ENCODE data around the gene POMP. TPM values are rescaled to one million over a fixed set of nuclear protein-coding genes. Genes with fewer than 3 reads are reported as not detected.
"Not testable (repeated sequence)": the region's sequence is repeated elsewhere in the genome, so short reads cannot be mapped to it uniquely, and the experiment has no call there.

The POMP gene
- total RNA-seq, 4 donors from 2014 or later, result 162 to 188 (median 176) TPM

DNA sequence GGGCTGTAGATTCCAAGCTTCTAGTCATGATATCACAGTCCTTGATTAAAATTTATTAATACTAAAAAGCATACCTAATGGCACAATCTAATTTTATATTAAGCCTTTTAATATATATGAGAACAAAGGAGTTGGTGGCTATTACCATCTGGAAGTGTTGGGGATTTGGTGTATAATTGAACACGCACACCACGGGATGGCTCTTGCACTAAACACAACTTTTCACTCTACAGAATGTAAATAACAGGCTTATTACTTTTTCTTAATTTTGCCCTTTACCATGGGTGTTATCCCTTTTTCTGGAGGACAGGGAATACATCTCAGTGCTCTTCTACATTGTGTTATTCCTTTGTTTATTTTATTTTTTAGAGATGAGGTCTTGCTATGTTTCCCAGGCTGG is 21.6 kb downstream of the POMP start:
- H3K4me1 ChIP-seq, result no peaks in the 10 kb centered on the region
- no peaks in the 10 kb centered on the region for H3K9me3 ChIP-seq
- in situ Hi-C loops (cut with MboI; ENCODE audit: low sequenced_read_pairs in 4 of 4) (no loop called here), intact Hi-C loops (cut with DNase I; ENCODE audit: low total_unique reads) (no loop called here)
- H3K4me3 ChIP-seq, result no peak overlapping the region
- H3K27ac ChIP-seq, result no peak overlapping the region
- ATAC-seq, result no peak
- no peak for DNase-seq
- H3K27me3 ChIP-seq, result no peaks in the 10 kb centered on the region
- TF ChIP-seq POLR2A (IDR thresholded peaks at IDR 0.05), result no peak
- TF ChIP-seq, protein P1, sequence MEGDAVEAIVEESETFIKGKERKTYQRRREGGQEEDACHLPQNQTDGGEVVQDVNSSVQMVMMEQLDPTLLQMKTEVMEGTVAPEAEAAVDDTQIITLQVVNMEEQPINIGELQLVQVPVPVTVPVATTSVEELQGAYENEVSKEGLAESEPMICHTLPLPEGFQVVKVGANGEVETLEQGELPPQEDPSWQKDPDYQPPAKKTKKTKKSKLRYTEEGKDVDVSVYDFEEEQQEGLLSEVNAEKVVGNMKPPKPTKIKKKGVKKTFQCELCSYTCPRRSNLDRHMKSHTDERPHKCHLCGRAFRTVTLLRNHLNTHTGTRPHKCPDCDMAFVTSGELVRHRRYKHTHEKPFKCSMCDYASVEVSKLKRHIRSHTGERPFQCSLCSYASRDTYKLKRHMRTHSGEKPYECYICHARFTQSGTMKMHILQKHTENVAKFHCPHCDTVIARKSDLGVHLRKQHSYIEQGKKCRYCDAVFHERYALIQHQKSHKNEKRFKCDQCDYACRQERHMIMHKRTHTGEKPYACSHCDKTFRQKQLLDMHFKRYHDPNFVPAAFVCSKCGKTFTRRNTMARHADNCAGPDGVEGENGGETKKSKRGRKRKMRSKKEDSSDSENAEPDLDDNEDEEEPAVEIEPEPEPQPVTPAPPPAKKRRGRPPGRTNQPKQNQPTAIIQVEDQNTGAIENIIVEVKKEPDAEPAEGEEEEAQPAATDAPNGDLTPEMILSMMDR (IDR thresholded peaks at IDR 0.05 in 4 of 5, conservative IDR thresholded peaks at IDR 0.05 in 1 of 5), result no peak
- H3K36me3 ChIP-seq, result peaks cover 0 to 48% of the 10 kb centered on the region in 2 donors

DNA sequence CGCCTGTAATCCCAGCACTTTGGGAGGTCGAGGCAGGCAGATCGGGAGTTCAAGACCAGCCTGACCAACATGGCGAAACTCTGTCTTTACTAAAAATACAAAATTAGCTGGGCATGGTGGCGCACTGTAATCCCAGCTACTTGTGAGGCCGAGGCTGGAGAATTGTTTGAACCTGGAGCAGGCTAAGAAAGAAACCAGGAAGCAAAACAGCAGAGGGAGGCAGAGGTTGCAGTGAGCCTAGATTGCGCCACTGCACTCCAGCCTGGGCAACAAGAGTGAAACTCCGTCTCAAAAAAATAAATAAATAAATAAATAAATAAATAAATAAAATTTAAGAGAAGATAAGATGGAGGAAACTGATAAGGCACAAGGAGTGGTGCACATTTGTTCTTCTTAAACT is 24.2 kb downstream of the POMP start:
- ATAC-seq; H3K4me3 ChIP-seq; H3K9me3 ChIP-seq; intact Hi-C loops (cut with DNase I; ENCODE audit: low total_unique reads); H3K27ac ChIP-seq; H3K4me1 ChIP-seq; DNase-seq; in situ Hi-C loops (cut with MboI; ENCODE audit: low sequenced_read_pairs in 4 of 4); H3K27me3 ChIP-seq: not testable (repeated sequence)
- H3K36me3 ChIP-seq, result peaks cover 0 to 22% of the 10 kb centered on the region in 2 donors

DNA sequence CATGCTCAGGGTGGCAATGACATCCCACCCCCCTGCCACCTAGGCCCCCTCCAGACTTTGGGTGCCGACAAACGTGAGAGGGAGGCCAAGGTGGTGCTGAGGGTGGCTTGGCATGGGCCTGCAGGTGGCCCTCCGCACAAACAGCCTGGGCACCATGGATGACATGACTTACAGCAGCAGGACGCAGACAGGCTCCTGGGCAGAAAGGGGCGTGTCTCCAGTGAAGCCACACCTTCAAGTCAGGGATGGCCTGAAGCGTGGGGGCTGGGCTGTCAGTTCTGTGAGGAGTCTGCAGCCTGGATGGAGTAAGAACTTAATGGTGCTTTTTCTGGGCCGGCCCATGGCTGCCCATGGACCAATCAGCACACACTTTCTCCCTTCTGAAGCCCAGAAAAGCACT is 25.3 kb downstream of the POMP start:
- Histone ChIP-seq H3K4me3 (no peak overlapping the region), H3K27ac (no peak overlapping the region), H3K36me3 (peaks cover 0 to 12% of the 10 kb centered on the region in 2 donors), H3K9me3 (no peaks in the 10 kb centered on the region), H3K4me1 (no peaks in the 10 kb centered on the region), H3K27me3 (no peaks in the 10 kb centered on the region)
- DNase-seq (no peak), ATAC-seq (peak in 1 of 2 donors; percentile 18)
- no peak for TF ChIP-seq POLR2A (IDR thresholded peaks at IDR 0.05)
- TF ChIP-seq, protein P1 (IDR thresholded peaks at IDR 0.05 in 4 of 5, conservative IDR thresholded peaks at IDR 0.05 in 1 of 5), result no peak
- intact Hi-C loops (cut with DNase I; ENCODE audit: low total_unique reads) (no loop called here), in situ Hi-C loops (cut with MboI; ENCODE audit: low sequenced_read_pairs in 4 of 4) (no loop called here)

DNA sequence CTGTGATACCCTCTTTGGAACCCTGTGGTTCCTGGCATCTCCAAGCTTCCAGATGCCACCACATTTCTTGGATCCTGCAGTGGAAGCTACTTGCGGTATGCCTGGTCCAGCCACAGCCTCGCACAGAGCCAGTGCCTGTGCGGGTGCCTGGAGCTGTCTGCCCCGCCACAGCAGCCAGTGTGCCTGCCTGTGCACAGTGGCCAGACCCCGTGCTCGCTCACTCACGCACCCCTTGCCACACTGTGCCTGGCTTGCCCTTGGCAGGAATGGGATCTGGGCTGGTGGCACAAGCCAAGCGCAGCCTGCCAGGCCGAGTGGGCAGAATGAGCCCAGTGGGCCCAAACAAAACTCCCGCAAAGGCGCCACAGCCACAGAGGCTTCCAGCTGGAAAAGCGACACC is 26.2 kb downstream of the POMP start:
- DNase-seq, result no peak
- TF ChIP-seq, protein P1 (IDR thresholded peaks at IDR 0.05 in 4 of 5, conservative IDR thresholded peaks at IDR 0.05 in 1 of 5), result no peak
- no peak overlapping the region for H3K4me3 ChIP-seq
- in situ Hi-C loops (cut with MboI; ENCODE audit: low sequenced_read_pairs in 4 of 4) (no loop called here), intact Hi-C loops (cut with DNase I; ENCODE audit: low total_unique reads) (no loop called here)
- no peaks in the 10 kb centered on the region for H3K4me1 ChIP-seq
- no peak overlapping the region for H3K27ac ChIP-seq
- H3K9me3 ChIP-seq, result no peaks in the 10 kb centered on the region
- no peak for ATAC-seq
- peaks cover 0 to 3% of the 10 kb centered on the region in 2 donors for H3K36me3 ChIP-seq
- H3K27me3 ChIP-seq, result no peaks in the 10 kb centered on the region

DNA sequence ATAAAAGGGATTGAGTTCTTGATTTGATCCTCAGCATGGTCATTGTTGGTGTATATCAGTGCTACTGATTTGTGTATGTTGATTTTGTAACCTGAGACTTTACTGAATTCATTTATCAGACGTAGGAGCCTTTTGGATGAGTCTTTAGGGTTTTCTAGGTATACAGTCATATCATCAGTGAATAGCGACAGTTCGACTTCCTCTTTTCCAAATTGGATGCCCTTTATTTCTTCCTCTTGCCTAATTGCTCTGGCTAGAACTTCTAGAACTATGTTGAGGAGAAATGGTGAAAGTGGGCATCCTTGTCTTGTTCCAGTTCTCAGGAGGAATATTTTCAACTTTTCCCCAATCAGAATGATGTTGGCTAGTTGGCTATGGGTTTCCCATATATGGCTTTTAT is 27.0 kb downstream of the POMP start:
- no peak overlapping the region for H3K4me3 ChIP-seq
- no peaks in the 10 kb centered on the region for H3K9me3 ChIP-seq
- DNase-seq, result no peak
- in situ Hi-C loops (cut with MboI; ENCODE audit: low sequenced_read_pairs in 4 of 4), result no loop called here
- no peaks in the 10 kb centered on the region for H3K36me3 ChIP-seq
- intact Hi-C loops (cut with DNase I; ENCODE audit: low total_unique reads), result no loop called here
- no peak for TF ChIP-seq POLR2A (IDR thresholded peaks at IDR 0.05)
- TF ChIP-seq, protein P1 (IDR thresholded peaks at IDR 0.05 in 4 of 5, conservative IDR thresholded peaks at IDR 0.05 in 1 of 5), result no peak
- H3K27ac ChIP-seq, result no peak overlapping the region
- H3K27me3 ChIP-seq, result no peaks in the 10 kb centered on the region
- H3K4me1 ChIP-seq, result no peaks in the 10 kb centered on the region
- ATAC-seq, result no peak

DNA sequence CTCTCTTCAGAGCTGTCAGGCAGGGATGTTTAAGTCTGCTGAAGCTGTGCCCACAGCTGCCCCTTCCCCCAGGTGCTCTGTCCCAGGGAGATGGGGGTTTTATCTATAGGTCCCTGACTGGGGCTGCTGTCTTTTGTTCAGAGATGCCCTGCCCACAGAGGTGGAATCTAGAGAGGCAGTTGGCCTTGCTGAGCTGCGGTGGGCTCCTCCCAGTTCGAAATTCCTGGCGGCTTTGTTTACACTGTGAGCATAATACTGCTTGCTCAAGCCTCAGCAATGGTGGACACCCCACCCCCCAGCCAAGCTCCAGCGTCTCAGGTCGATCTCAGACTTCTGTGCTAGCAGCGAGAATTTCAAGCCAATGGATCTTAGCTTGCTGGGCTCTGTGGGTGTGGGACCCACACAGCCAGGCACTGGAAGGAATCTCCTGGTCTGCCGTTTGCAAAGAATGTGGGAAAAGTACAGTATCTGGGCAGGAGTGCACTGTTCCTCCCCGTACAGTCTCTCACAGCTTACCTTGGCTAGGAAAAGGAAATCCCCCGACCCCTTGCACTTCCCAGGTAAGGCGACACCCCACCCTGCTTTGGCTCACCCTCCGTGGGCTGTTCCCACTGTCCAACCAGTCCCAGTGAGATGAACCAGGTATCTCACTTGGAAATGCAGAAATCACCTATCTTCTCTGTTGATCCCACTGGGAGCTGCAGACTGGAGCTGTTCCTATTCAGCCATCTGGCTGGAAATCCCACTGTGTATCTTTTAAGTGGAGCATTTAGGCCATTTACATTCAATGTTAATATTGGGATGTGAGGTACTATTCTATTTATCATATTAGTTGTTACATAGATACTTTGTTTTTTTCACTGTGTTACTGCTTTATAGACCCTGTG is 34.9 kb downstream of the POMP start:
- DNase-seq; H3K4me1 ChIP-seq; H3K27ac ChIP-seq; in situ Hi-C loops (cut with MboI; ENCODE audit: low sequenced_read_pairs in 4 of 4); H3K9me3 ChIP-seq; H3K4me3 ChIP-seq; intact Hi-C loops (cut with DNase I; ENCODE audit: low total_unique reads); ATAC-seq; H3K27me3 ChIP-seq: not testable (repeated sequence)
- H3K36me3 ChIP-seq, result peaks cover 0 to 15% of the 10 kb centered on the region in 2 donors

Data from gastrocnemius medialis (tissue), 4 donors.